ENCODE measurements around the gene TACR1. TPM values are rescaled to one million over a fixed set of nuclear protein-coding genes. Genes with fewer than 3 reads are reported as not detected.

TACR1 gene
- total and polyA plus RNA-seq, 7 experiments from 2014 or later = 0.24 TPM; not detected in 6

GRCh38 chr2:75022516-75022915, 176.8 kb downstream of the TACR1 start:
- no peak for ATAC-seq
- ChIA-PET CTCF (no interaction called here), POLR2A (no interaction called here)
- Histone ChIP-seq H3K4me1 (ENCODE audit: control insufficient read depth in 2 of 2, insufficient read depth in 2 of 2, low read length in 2 of 2) (no peaks in the 10 kb centered on the region), H3K9me3 (ENCODE audit: control insufficient read depth in 2 of 3, low read length in 3 of 3) (no peaks in the 10 kb centered on the region), H3K27ac (ENCODE audit: low read depth, low read length) (no peak overlapping the region), H3K4me3 (ENCODE audit: low read length) (no peak overlapping the region), H3K36me3 (ENCODE audit: control insufficient read depth in 2 of 3, insufficient read depth in 3 of 3, low read length in 3 of 3) (no peaks in the 10 kb centered on the region), H3K27me3 (ENCODE audit: control insufficient read depth in 2 of 2, insufficient read depth in 2 of 2, low read length in 2 of 2) (no peaks in the 10 kb centered on the region)
- H3K4me1 Mint-ChIP-seq = peaks cover 0 to 2% (median 0%) of the 10 kb centered on the region in 7 donors
- H3K9me3 Mint-ChIP-seq = peaks cover 0 to 4% (median 0%) of the 10 kb centered on the region in 11 donors
- no peak overlapping the region for H3K4me3 Mint-ChIP-seq
- peaks cover 0 to 4% (median 0%) of the 10 kb centered on the region in 5 donors for H3K27me3 Mint-ChIP-seq
- peaks cover 0 to 14% (median 0%) of the 10 kb centered on the region in 5 donors for H3K36me3 Mint-ChIP-seq
- no peak overlapping the region for H3K27ac Mint-ChIP-seq
- intact Hi-C loops (cut with micrococcal nuclease) = no loop called here
- DNase-seq = no peak

- CTCF ChIA-PET = interaction anchor here (0.5 kb wide), 1 partner anchor 43 kb away, joined by 5 read pairs; no protein-coding TSS in a partner anchor
- no peaks in the 10 kb centered on the region for H3K4me1 ChIP-seq (ENCODE audit: control insufficient read depth in 2 of 2, insufficient read depth in 2 of 2, low read length in 2 of 2)
- peaks cover 0 to 7% (median 0%) of the 10 kb centered on the region in 5 donors for H3K36me3 Mint-ChIP-seq
These were observed 177.6 kb downstream of the TACR1 start for GRCh38 chr2:75021672-75022071.

GRCh38 chr2:75020476-75020875, 178.8 kb downstream of the TACR1 start:
- Histone ChIP-seq H3K9me3 (ENCODE audit: control insufficient read depth in 2 of 3, low read length in 3 of 3) (no peaks in the 10 kb centered on the region), H3K27ac (ENCODE audit: low read depth, low read length) (no peak overlapping the region), H3K4me1 (ENCODE audit: control insufficient read depth in 2 of 2, insufficient read depth in 2 of 2, low read length in 2 of 2) (no peaks in the 10 kb centered on the region), H3K36me3 (ENCODE audit: control insufficient read depth in 2 of 3, insufficient read depth in 3 of 3, low read length in 3 of 3) (no peaks in the 10 kb centered on the region), H3K4me3 (ENCODE audit: low read length) (no peak overlapping the region), H3K27me3 (ENCODE audit: control insufficient read depth in 2 of 2, insufficient read depth in 2 of 2, low read length in 2 of 2) (no peaks in the 10 kb centered on the region)
- intact Hi-C loops (cut with micrococcal nuclease) = no loop called here
- Mint-ChIP-seq H3K4me1 (peaks cover 0 to 2% (median 0%) of the 10 kb centered on the region in 7 donors), H3K9me3 (peaks cover 0 to 4% (median 0%) of the 10 kb centered on the region in 11 donors), H3K27ac (no peak overlapping the region), H3K36me3 (peaks cover 0 to 8% (median 0%) of the 10 kb centered on the region in 5 donors), H3K27me3 (peaks cover 0 to 4% (median 0%) of the 10 kb centered on the region in 5 donors), H3K4me3 (no peak overlapping the region)
- ATAC-seq (no peak), DNase-seq (no peak)
- CTCF ChIA-PET = interaction anchor here (1.0 kb wide), 1 partner anchor 10 kb away, joined by 4 read pairs; no protein-coding TSS in a partner anchor
- POLR2A ChIA-PET = no interaction called here

More at GRCh38 chr2:75021672-75022071, 177.6 kb downstream of the TACR1 start:
- H3K4me1 Mint-ChIP-seq = peaks cover 0 to 2% (median 0%) of the 10 kb centered on the region in 7 donors
- no peak overlapping the region for H3K27ac Mint-ChIP-seq
- no peaks in the 10 kb centered on the region for H3K36me3 ChIP-seq (ENCODE audit: control insufficient read depth in 2 of 3, insufficient read depth in 3 of 3, low read length in 3 of 3)
- H3K27ac ChIP-seq (ENCODE audit: low read depth, low read length) = no peak overlapping the region
- DNase-seq (no peak), ATAC-seq (no peak)
- H3K9me3 ChIP-seq (ENCODE audit: control insufficient read depth in 2 of 3, low read length in 3 of 3) = no peaks in the 10 kb centered on the region
- H3K4me3 ChIP-seq (ENCODE audit: low read length) = no peak overlapping the region
- no peaks in the 10 kb centered on the region for H3K27me3 ChIP-seq (ENCODE audit: control insufficient read depth in 2 of 2, insufficient read depth in 2 of 2, low read length in 2 of 2)
- peaks cover 0 to 4% (median 0%) of the 10 kb centered on the region in 11 donors for H3K9me3 Mint-ChIP-seq
- no peak overlapping the region for H3K4me3 Mint-ChIP-seq
- intact Hi-C loops (cut with micrococcal nuclease) = no loop called here
- POLR2A ChIA-PET = no interaction called here
- peaks cover 0 to 4% (median 0%) of the 10 kb centered on the region in 5 donors for H3K27me3 Mint-ChIP-seq

GRCh38 chr2:75019790-75020189, 179.5 kb downstream of the TACR1 start:
- Histone ChIP-seq H3K27ac (ENCODE audit: low read depth, low read length) (no peak overlapping the region), H3K4me3 (ENCODE audit: low read length) (no peak overlapping the region), H3K36me3 (ENCODE audit: control insufficient read depth in 2 of 3, insufficient read depth in 3 of 3, low read length in 3 of 3) (no peaks in the 10 kb centered on the region), H3K9me3 (ENCODE audit: control insufficient read depth in 2 of 3, low read length in 3 of 3) (no peaks in the 10 kb centered on the region), H3K27me3 (ENCODE audit: control insufficient read depth in 2 of 2, insufficient read depth in 2 of 2, low read length in 2 of 2) (no peaks in the 10 kb centered on the region), H3K4me1 (ENCODE audit: control insufficient read depth in 2 of 2, insufficient read depth in 2 of 2, low read length in 2 of 2) (no peaks in the 10 kb centered on the region)
- H3K27ac Mint-ChIP-seq = no peak overlapping the region
- CTCF ChIA-PET = no interaction called here
- no peak overlapping the region for H3K4me3 Mint-ChIP-seq
- H3K9me3 Mint-ChIP-seq = peaks cover 0 to 4% (median under 1%) of the 10 kb centered on the region in 11 donors
- intact Hi-C loops (cut with micrococcal nuclease) = no loop called here
- H3K36me3 Mint-ChIP-seq = peaks cover 0 to 10% (median 4%) of the 10 kb centered on the region in 5 donors
- ATAC-seq (no peak), DNase-seq (no peak)
- peaks cover 0 to 4% (median 0%) of the 10 kb centered on the region in 5 donors for H3K27me3 Mint-ChIP-seq
- peaks cover 0 to 2% (median 0%) of the 10 kb centered on the region in 7 donors for H3K4me1 Mint-ChIP-seq
- POLR2A ChIA-PET = no interaction called here

GRCh38 chr2:75018162-75018561, 181.2 kb downstream of the TACR1 start:
- no peaks in the 10 kb centered on the region for H3K4me1 ChIP-seq (ENCODE audit: control insufficient read depth in 2 of 2, insufficient read depth in 2 of 2, low read length in 2 of 2)
- no peak overlapping the region for H3K4me3 Mint-ChIP-seq
- DNase-seq (no peak), ATAC-seq (peak; percentile 54)
- intact Hi-C loops (cut with micrococcal nuclease) = no loop called here
- no peaks in the 10 kb centered on the region for H3K9me3 ChIP-seq (ENCODE audit: control insufficient read depth in 2 of 3, low read length in 3 of 3)
- no peak overlapping the region for H3K27ac Mint-ChIP-seq
- H3K4me1 Mint-ChIP-seq = peaks cover 0 to 2% (median 0%) of the 10 kb centered on the region in 7 donors
- peaks cover 0 to 4% (median 0%) of the 10 kb centered on the region in 5 donors for H3K27me3 Mint-ChIP-seq
- peaks cover 0 to 15% (median 7%) of the 10 kb centered on the region in 11 donors for H3K9me3 Mint-ChIP-seq
- H3K4me3 ChIP-seq (ENCODE audit: low read length) = no peak overlapping the region
- H3K36me3 Mint-ChIP-seq = peaks cover 0 to 16% (median 12%) of the 10 kb centered on the region in 5 donors
- H3K36me3 ChIP-seq (ENCODE audit: control insufficient read depth in 2 of 3, insufficient read depth in 3 of 3, low read length in 3 of 3) = no peaks in the 10 kb centered on the region
- no peaks in the 10 kb centered on the region for H3K27me3 ChIP-seq (ENCODE audit: control insufficient read depth in 2 of 2, insufficient read depth in 2 of 2, low read length in 2 of 2)
- ChIA-PET CTCF (interaction anchor here (1.2 kb wide), 1 partner anchor 11 kb away, joined by 3 read pairs; no protein-coding TSS in a partner anchor), POLR2A (no interaction called here)
- H3K27ac ChIP-seq (ENCODE audit: low read depth, low read length) = no peak overlapping the region

- Mint-ChIP-seq H3K36me3 (peaks cover 0 to 44% (median 37%) of the 10 kb centered on the region in 5 donors), H3K9me3 (peaks cover 0 to 16% (median 5%) of the 10 kb centered on the region in 11 donors), H3K4me1 (no peaks in the 10 kb centered on the region), H3K4me3 (no peak overlapping the region), H3K27ac (no peak overlapping the region), H3K27me3 (no peaks in the 10 kb centered on the region)
- H3K4me1 ChIP-seq (ENCODE audit: control insufficient read depth in 2 of 2, insufficient read depth in 2 of 2, low read length in 2 of 2) = no peaks in the 10 kb centered on the region
- H3K27me3 ChIP-seq (ENCODE audit: control insufficient read depth in 2 of 2, insufficient read depth in 2 of 2, low read length in 2 of 2) = no peaks in the 10 kb centered on the region
- ChIA-PET CTCF (no interaction called here), POLR2A (no interaction called here)
- DNase-seq (no peak), ATAC-seq (no peak)
- H3K36me3 ChIP-seq (ENCODE audit: control insufficient read depth in 2 of 3, insufficient read depth in 3 of 3, low read length in 3 of 3) = no peaks in the 10 kb centered on the region
- intact Hi-C loops (cut with micrococcal nuclease) = no loop called here
- no peak overlapping the region for H3K4me3 ChIP-seq (ENCODE audit: low read length)
- no peaks in the 10 kb centered on the region for H3K9me3 ChIP-seq (ENCODE audit: control insufficient read depth in 2 of 3, low read length in 3 of 3)
- no peak overlapping the region for H3K27ac ChIP-seq (ENCODE audit: low read depth, low read length)
These were observed 187.2 kb downstream of the TACR1 start for GRCh38 chr2:75012080-75012479.

- ChIA-PET POLR2A (no interaction called here), CTCF (no interaction called here)
- H3K36me3 Mint-ChIP-seq = peaks cover 0 to 47% (median 45%) of the 10 kb centered on the region in 5 donors
- H3K27ac Mint-ChIP-seq = no peak overlapping the region
- no peaks in the 10 kb centered on the region for H3K27me3 Mint-ChIP-seq
- Histone ChIP-seq H3K4me3 (ENCODE audit: low read length) (no peak overlapping the region), H3K4me1 (ENCODE audit: control insufficient read depth in 2 of 2, insufficient read depth in 2 of 2, low read length in 2 of 2) (no peaks in the 10 kb centered on the region), H3K27ac (ENCODE audit: low read depth, low read length) (no peak overlapping the region), H3K27me3 (ENCODE audit: control insufficient read depth in 2 of 2, insufficient read depth in 2 of 2, low read length in 2 of 2) (no peaks in the 10 kb centered on the region), H3K9me3 (ENCODE audit: control insufficient read depth in 2 of 3, low read length in 3 of 3) (no peaks in the 10 kb centered on the region), H3K36me3 (ENCODE audit: control insufficient read depth in 2 of 3, insufficient read depth in 3 of 3, low read length in 3 of 3) (no peaks in the 10 kb centered on the region)
- ATAC-seq = no peak
- H3K4me3 Mint-ChIP-seq = no peak overlapping the region
- H3K4me1 Mint-ChIP-seq = no peaks in the 10 kb centered on the region
- DNase-seq = no peak
- intact Hi-C loops (cut with micrococcal nuclease) = no loop called here
- H3K9me3 Mint-ChIP-seq = peaks cover 0 to 16% (median 5%) of the 10 kb centered on the region in 11 donors
These were observed 188.7 kb downstream of the TACR1 start for GRCh38 chr2:75010571-75010970.

Measured in naive thymus-derived CD4-positive, alpha-beta T cell (primary cell).